Stimulated activated effector memory CD8-positive, alpha-beta T cell treated with anti-CD3 and anti-CD28 coated beads, Interleukin-12 subunit alpha, Interleukin-12 subunit beta, amount 100 ng/mL, for 72 hours (primary cell): ENCODE data around the gene OR51A4.

Source experiments
- ATAC-seq: fragments of 150-1000 bp; cut with Tn5 transposase; 2 replicates; pipeline ENCODE4 v1.10.0; 2021
- DNase-seq, 2 donors: peaks; one replicate each; pipeline ENCODE4 v3.0.0; 2021 to 2022; ENCODE audit warnings: low spot score in 2 of 2
- H3K27ac Mint-ChIP-seq: one replicate; pipeline ENCODE4 v1.8.0; 2022; ENCODE audit warnings: mild to moderate bottlenecking, mixed read lengths
- H3K36me3 Mint-ChIP-seq: one replicate; pipeline ENCODE4 v1.8.0; 2022; ENCODE audit warnings: mild to moderate bottlenecking, mixed read lengths
- H3K4me1 Mint-ChIP-seq: one replicate; pipeline ENCODE4 v1.8.0; 2022; ENCODE audit warnings: mixed read lengths
- H3K4me3 Mint-ChIP-seq: one replicate; pipeline ENCODE4 v1.8.0; 2022; ENCODE audit warnings: mild to moderate bottlenecking, mixed read lengths
- H3K9me3 Mint-ChIP-seq: one replicate; pipeline ENCODE4 v1.8.0; 2022; ENCODE audit warnings: mixed read lengths

Gene OR51A4

GRCh38 chr11:4919250-4919649, 28.2 kb downstream of the OR51A4 start, which contains the start of gene OR51G2:
Gene OR51G2, minus strand, starts transcription at chr11:4919350. Its CDS starts 3,687 bp downstream, at chr11:4915663.
- Mint-ChIP-seq H3K4me1 (no peaks in the 10 kb centered on the region), H3K9me3 (peaks cover 13% of the 10 kb centered on the region), H3K36me3 (no peaks in the 10 kb centered on the region), H3K4me3 (no peak within 1 kb of the TSS), H3K27ac (no peak within 1 kb of the TSS)
- no peak for ATAC-seq
- DNase-seq, result no peak

- Mint-ChIP-seq H3K36me3 (no peaks in the 10 kb centered on the region), H3K27ac (no peak overlapping the region), H3K4me3 (no peak overlapping the region), H3K9me3 (peaks cover 7% of the 10 kb centered on the region), H3K4me1 (no peaks in the 10 kb centered on the region)
- no peak for ATAC-seq
- DNase-seq, result no peak
Measured at GRCh38 chr11:4916581-4916980, 30.8 kb downstream of the OR51A4 start.

- ATAC-seq (no peak), DNase-seq (no peak)
- H3K27ac Mint-ChIP-seq, result no peak within 1 kb of the TSS
- H3K4me3 Mint-ChIP-seq, result no peak within 1 kb of the TSS
- no peaks in the 10 kb centered on the region for H3K9me3 Mint-ChIP-seq
- no peaks in the 10 kb centered on the region for H3K4me1 Mint-ChIP-seq
- no peaks in the 10 kb centered on the region for H3K36me3 Mint-ChIP-seq
Measured at GRCh38 chr11:4903484-4903883, 43.9 kb downstream of the OR51A4 start, which contains the start of gene OR51A7. Gene OR51A7, plus strand, starts transcription at chr11:4903783. Its CDS starts 3,587 bp downstream, at chr11:4907370.
